HG03103 (cell line): ENCODE results near the gene WWC2.
"Not testable (repeated sequence)": the region's sequence is repeated elsewhere in the genome, so short reads cannot be mapped to it uniquely, and the experiment has no call there.

ENCODE experiments used
- ATAC-seq: cut with Tn5 transposase; IDR thresholded peaks from one replicate; pipeline ENCODE4 v1.9.1; 2021; ENCODE audit warnings: low read depth; ENCODE audit not compliant: unreplicated experiment

WWC2 gene

GRCh38 chr4:183099537-183100297 lies 660 bp downstream of the WWC2 start:
- ATAC-seq, result peak; percentile 7

DNA sequence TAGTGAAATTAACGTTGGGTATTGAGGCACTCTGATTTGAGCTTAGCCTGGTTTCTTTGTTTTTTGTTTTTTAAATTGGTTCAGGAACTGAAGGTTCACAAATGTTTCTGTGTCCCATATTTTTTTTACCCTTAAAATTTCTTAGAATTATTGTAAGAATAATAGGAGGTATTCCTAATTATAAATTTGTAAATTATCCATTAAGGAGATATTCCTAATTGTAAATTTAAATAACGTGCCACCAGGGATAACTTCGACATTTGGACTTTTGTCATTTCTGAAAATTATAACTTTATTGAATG lies 1.2 kb downstream of the WWC2 start:
- no peak for ATAC-seq

- ATAC-seq, result no peak
Measured at GRCh38 chr4:183100827-183101226, 1.8 kb downstream of the WWC2 start.

- no peak for ATAC-seq
Measured at GRCh38 chr4:183101956-183102480, 3.0 kb downstream of the WWC2 start.

- ATAC-seq, result no peak
Measured at GRCh38 chr4:183105092-183105491, 6.0 kb downstream of the WWC2 start.

DNA sequence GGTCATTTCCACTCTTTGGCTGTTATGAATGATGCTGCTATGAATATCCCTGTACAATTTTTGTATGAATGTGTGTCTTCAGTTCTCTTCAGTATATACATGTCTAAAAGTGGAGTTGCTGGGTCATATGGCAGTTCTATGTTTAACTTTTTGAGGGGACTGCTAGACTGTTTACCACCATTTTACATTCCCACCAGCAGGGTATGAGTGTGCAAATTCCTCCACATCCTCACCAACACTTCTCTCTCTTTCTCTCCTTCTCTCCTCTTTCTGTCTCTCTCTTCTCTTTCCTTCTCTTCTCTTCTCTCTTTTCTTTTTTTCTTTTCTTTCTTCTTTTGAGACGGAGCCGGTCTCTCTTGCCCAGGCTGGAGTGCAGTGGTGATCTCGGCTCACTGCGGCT lies 7.8 kb downstream of the WWC2 start:
- ATAC-seq, result no peak

GRCh38 chr4:183107891-183108459 lies 8.9 kb downstream of the WWC2 start:
- ATAC-seq, result no peak

GRCh38 chr4:183110244-183110643 lies 11.2 kb downstream of the WWC2 start:
- no peak for ATAC-seq

DNA sequence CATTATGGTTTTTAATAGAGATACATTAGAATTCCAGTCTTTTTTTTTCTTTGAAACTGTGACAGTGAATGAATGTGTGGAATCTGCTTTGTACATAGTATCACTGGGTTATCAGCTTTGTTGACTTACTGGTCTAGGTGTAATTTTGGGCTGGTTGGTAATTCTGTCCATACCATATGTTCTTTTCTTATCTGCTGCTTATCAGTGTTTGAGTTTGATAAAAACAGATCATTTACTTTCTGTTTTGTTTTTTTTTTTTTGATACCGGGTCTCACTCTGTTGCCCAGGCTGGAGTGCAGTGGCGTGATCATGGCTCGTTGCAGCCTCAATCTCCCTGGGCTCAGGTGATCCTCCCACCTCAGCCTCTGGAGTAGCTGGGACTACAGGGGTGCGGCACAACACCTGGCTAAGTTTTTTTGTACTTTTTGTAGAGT lies 12.4 kb downstream of the WWC2 start:
- no peak for ATAC-seq

- no peak for ATAC-seq
Measured at GRCh38 chr4:183118141-183118540, 19.1 kb downstream of the WWC2 start.

DNA sequence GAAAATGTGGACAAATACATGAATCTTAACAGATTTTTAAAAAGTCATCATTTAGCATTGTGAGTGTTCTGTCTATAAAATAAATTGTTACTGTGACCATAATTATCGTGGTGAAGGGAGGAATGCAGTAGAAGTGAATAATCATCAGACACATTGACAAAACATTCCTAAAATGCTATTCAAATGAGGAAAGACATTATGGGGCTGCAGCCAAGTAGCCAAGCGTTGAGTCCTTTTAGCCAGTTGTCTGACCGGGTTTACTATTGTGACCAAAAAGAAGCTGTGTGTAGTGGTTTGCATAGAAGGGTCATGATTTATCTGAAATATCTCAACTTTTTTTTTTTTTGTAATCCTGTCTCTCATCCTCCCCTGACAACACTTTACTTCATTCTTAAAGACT lies 19.5 kb downstream of the WWC2 start:
- ATAC-seq, result no peak

- not testable (repeated sequence) for ATAC-seq
Measured at GRCh38 chr4:183121660-183122059, 22.6 kb downstream of the WWC2 start.

DNA sequence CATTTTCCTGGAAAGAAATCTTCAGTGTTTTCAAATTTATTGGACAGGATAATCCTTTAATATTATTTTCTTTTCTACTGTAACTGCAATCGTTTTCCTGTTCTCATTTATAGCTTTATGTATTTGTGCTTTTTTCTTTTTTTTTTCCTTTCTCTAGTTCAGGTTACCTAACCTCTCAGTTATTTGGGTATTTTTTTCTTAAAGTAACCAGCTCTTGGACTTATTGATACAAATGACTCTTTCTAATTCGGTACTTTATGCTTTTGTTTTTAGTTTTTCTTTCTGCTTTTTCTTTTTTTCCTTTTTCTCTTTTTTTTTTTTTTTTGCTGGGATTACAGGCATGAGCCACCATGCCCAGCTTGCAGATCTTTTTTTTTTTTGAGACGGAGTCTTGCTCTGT lies 25.2 kb downstream of the WWC2 start:
- ATAC-seq, result no peak

DNA sequence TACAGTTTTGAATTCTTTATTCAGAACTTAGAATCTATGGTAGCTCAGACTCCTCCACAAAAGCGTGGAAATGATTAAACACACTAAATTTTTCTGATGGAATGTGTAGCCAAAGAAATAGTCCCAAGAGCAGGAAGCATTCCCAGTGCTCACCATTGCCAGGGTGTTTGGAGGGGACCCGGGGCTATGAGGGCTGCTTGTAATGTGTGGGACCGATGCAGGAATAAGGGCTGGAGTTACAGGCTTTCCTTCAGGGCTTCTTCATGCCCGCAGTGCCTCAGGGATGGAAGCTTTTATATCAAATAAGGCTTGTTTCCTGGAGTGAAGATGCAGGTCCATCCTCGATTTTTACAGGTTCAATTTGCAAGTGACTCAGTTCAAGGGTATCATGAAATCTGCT lies 25.8 kb downstream of the WWC2 start:
- ATAC-seq, result no peak

DNA sequence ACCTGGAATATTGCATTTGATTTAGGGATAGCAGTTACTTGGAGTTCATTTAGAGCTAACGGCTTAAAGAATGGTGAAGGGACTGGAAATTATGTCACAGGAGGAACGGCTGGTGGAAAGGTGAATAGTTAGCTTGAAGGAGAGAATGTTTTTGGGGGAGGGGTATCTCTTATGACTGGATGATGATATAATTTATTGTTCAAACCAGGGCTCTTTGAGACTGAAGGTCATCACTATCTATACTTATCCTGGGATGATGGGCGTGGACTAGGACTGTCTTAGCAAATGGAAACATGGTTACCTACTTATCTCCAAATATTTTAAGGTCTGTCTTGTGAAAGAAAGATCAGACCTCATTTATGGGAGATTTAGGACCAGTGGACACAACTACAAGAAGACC lies 30.1 kb downstream of the WWC2 start:
- ATAC-seq, result no peak

DNA sequence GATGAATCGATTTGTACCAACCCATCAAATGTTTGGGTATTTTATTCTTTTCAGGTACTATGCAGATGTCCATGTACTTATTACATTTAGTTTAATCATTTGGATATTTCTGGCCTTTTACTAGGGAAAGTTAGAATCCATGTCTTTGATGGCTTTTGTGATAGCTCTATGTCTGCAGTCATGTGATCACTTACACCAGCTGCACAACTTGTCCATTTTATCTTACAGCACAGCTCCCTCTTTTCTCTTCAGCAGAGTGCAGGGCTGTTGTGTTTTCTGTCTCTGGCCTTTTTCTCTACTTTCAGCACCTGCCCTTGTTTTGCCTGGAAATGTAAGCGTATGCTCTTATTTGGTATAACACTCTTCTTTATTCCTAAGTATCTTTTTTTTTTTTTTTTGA lies 30.6 kb downstream of the WWC2 start:
- no peak for ATAC-seq

DNA sequence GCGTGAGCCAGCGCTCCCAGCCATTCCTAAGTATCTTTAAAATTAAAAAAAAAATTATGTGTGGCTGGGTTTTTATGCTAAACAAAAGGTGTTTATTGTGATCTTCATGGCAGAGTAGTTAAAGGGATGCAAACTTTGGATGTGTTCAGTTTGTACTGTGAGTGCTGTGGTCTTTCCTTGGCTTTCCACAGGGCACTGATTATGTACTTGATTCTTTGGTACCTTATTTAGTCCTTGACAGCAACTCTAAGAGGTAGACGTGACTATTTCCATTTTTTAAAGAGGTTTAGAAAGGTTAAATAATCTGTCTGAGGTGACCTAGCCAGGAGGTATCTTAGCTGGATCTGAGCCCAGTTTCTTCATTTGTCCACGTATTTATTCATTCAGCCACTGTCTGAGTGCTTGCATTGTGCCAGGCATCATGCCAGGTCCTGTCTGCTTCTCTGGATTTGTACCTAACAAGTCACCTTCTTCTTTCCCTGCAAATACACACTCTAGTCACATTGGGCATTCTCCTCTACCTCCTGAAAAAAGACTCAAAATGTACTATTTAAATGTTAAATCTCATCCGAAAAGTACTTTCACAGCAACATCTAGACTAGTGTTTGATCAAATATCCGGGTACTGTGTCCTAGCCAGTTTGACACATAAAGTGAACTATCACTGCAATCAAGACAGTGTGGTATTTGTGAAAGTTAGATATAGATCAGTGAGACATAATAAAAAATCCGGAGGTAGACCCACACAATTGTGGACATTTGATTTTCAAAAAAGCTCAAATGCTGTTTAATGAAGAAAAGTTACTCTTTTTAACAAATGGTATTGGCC lies 31.5 kb downstream of the WWC2 start:
- ATAC-seq, result no peak

DNA sequence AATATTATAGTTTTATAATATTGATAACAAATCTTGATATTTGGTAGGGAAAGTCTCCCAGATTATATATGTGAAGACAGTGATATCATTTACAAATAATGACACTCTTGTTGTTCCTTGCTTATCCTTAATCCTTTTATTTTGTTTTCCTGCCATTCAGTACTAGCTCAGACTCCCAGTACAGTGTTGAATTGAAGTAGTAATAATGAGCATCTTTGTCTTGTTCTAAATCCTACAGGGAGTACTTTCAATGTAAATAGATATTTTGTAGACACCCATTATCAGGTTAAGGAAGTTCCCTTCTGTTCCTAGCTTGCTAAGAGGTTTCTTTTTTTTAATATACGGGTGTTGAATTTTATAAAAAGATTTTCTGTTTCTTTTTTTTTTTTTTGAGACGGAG lies 33.0 kb downstream of the WWC2 start:
- ATAC-seq, result no peak

DNA sequence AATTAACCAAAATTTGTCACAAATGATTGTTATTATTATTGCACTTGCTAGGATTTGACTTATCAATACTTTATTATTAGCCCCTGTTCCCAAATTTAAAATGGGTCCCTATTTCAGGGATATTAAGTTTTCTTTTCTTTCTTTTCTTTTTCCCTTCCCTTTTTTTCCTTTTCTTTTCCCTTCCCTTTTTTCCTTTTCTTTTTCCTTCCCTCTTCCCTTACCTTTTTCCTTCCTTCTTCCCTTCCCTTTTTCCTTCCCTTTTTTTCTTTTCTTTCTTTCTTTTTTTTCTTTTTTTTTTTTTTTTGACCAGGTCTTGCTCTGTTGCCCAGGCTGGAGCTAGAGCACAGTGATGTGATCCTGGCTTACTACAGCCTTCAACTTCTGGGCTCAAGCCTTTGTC lies 33.8 kb downstream of the WWC2 start:
- no peak for ATAC-seq

- no peak for ATAC-seq
Measured at GRCh38 chr4:183136855-183137254, 37.8 kb downstream of the WWC2 start.

- no peak for ATAC-seq
Measured at GRCh38 chr4:183139058-183139750, 40.1 kb downstream of the WWC2 start.
